ENCODE data around the gene SOST.

The SOST gene

GRCh38 chr17:43755389-43755875, 3.2 kb downstream of the SOST start:
- no peaks in the 10 kb centered on the region for H4K20me1 ChIP-seq (ENCODE audit: insufficient read depth, low read length)
- H3K27ac ChIP-seq (ENCODE audit: low read length), result no peak overlapping the region
- H3K27me3 ChIP-seq (ENCODE audit: low read depth, low read length), result no peaks in the 10 kb centered on the region; the same call in 1 of the 2 replicates
- no peak overlapping the region for H3K4me2 ChIP-seq (ENCODE audit: low read length)
- no peak overlapping the region for H3K4me3 ChIP-seq (ENCODE audit: low read length)
- H3K9ac ChIP-seq (ENCODE audit: low read length), result no peak overlapping the region
- no peak for TF ChIP-seq EZH2phosphoT487 (IDR thresholded peaks at IDR 0.05; ENCODE audit: low read depth)
- TF ChIP-seq, protein P1, sequence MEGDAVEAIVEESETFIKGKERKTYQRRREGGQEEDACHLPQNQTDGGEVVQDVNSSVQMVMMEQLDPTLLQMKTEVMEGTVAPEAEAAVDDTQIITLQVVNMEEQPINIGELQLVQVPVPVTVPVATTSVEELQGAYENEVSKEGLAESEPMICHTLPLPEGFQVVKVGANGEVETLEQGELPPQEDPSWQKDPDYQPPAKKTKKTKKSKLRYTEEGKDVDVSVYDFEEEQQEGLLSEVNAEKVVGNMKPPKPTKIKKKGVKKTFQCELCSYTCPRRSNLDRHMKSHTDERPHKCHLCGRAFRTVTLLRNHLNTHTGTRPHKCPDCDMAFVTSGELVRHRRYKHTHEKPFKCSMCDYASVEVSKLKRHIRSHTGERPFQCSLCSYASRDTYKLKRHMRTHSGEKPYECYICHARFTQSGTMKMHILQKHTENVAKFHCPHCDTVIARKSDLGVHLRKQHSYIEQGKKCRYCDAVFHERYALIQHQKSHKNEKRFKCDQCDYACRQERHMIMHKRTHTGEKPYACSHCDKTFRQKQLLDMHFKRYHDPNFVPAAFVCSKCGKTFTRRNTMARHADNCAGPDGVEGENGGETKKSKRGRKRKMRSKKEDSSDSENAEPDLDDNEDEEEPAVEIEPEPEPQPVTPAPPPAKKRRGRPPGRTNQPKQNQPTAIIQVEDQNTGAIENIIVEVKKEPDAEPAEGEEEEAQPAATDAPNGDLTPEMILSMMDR (IDR thresholded peaks at IDR 0.05; ENCODE audit: low read depth, low read length), result no peak
- H3K4me1 ChIP-seq (ENCODE audit: low read length), result no peaks in the 10 kb centered on the region
- no peaks in the 10 kb centered on the region for H3K79me2 ChIP-seq (ENCODE audit: low read length)
- H3K36me3 ChIP-seq (replicated peaks; ENCODE audit: low read depth, low read length), result no peaks in the 10 kb centered on the region
- H3K9me3 ChIP-seq (ENCODE audit: insufficient read depth, low read length), result no peaks in the 10 kb centered on the region
- no peak overlapping the region for H2AFZ ChIP-seq (ENCODE audit: low read depth, low read length)

GRCh38 chr17:43754947-43755346, 3.6 kb downstream of the SOST start:
- TF ChIP-seq, protein P1 (IDR thresholded peaks at IDR 0.05; ENCODE audit: low read depth, low read length), result no peak
- no peak for TF ChIP-seq EZH2phosphoT487 (IDR thresholded peaks at IDR 0.05; ENCODE audit: low read depth)
- Histone ChIP-seq H3K4me2 (ENCODE audit: low read length) (no peak overlapping the region), H3K27ac (ENCODE audit: low read length) (no peak overlapping the region), H3K36me3 (replicated peaks; ENCODE audit: low read depth, low read length) (no peaks in the 10 kb centered on the region), H3K27me3 (ENCODE audit: low read depth, low read length) (peaks cover 1% of the 10 kb centered on the region; the same call in 1 of the 2 replicates), H3K4me3 (ENCODE audit: low read length) (no peak overlapping the region), H3K79me2 (ENCODE audit: low read length) (no peaks in the 10 kb centered on the region), H4K20me1 (ENCODE audit: insufficient read depth, low read length) (no peaks in the 10 kb centered on the region), H2AFZ (ENCODE audit: low read depth, low read length) (no peak overlapping the region), H3K4me1 (ENCODE audit: low read length) (peaks cover under 1% of the 10 kb centered on the region; the same call in 1 of the 2 replicates), H3K9me3 (ENCODE audit: insufficient read depth, low read length) (no peaks in the 10 kb centered on the region), H3K9ac (ENCODE audit: low read length) (no peak overlapping the region)

DNA sequence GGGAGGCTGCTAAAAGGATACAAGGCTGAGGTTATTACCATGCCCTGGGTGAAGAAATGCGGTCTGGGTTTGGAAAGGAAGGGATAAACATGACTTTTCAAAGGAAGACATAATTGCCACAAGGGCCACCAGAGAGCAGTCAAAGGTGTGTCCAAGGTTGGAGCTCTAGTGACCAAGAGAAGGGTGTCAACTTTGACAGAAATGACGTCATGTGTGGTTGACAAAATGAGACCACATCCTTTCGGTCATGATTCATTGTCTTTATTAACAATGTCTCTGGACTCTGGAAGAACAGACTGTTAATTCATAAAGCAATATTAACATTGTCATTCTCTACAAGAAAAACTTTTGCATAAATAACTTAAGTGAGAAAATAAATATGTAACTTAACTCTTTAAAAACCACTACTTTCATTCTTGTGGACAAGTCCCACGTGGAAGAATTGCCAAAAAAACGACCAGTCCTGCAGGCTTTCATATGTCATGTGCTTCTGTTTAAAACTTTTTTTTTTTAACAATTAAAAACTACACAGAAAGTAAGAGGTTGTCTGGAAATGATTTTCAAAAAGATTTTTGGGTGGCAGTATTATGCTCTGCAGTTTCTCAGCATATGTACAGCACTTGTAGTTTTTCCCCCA, 5.0 kb downstream of the SOST start:
- TF ChIP-seq EZH2phosphoT487 (IDR thresholded peaks at IDR 0.05; ENCODE audit: low read depth), result no peak
- TF ChIP-seq, protein P1 (IDR thresholded peaks at IDR 0.05; ENCODE audit: low read depth, low read length), result no peak
- no peak overlapping the region for H3K4me3 ChIP-seq (ENCODE audit: low read length)
- H3K27ac ChIP-seq (ENCODE audit: low read length), result no peak overlapping the region
- H3K27me3 ChIP-seq (ENCODE audit: low read depth, low read length), result peaks cover 3% of the 10 kb centered on the region; the same call in 1 of the 2 replicates
- no peak overlapping the region for H3K9ac ChIP-seq (ENCODE audit: low read length)
- H3K9me3 ChIP-seq (ENCODE audit: insufficient read depth, low read length), result no peaks in the 10 kb centered on the region
- H3K4me1 ChIP-seq (ENCODE audit: low read length), result peaks cover 5% of the 10 kb centered on the region; the same call in 1 of the 2 replicates
- no peaks in the 10 kb centered on the region for H3K79me2 ChIP-seq (ENCODE audit: low read length)
- no peak overlapping the region for H2AFZ ChIP-seq (ENCODE audit: low read depth, low read length)
- no peak overlapping the region for H3K4me2 ChIP-seq (ENCODE audit: low read length)
- H3K36me3 ChIP-seq (replicated peaks; ENCODE audit: low read depth, low read length), result no peaks in the 10 kb centered on the region
- no peaks in the 10 kb centered on the region for H4K20me1 ChIP-seq (ENCODE audit: insufficient read depth, low read length)

DNA sequence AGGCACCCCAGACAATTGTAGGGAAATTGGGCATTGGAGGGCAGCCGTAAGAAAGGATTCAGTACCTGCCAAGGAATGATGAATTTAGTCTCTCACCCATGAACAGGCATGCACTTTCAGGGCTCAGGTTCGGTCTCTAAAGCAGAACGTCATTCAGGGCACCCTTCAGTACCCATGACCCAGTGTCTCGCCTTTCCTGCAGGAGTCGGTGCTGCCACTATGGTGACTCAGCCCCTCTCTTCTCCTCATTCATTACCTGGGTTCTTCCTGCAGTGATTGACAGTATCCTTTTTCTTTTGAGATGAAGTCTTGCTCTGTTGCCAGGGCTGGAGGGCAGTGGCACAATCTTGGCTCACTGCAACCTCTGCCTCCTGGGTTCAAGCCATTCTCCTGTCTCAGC, 8.4 kb downstream of the SOST start:
- H3K4me2 ChIP-seq (ENCODE audit: low read length), result no peak overlapping the region
- H3K79me2 ChIP-seq (ENCODE audit: low read length), result no peaks in the 10 kb centered on the region
- peaks cover 23% of the 10 kb centered on the region for H3K27me3 ChIP-seq (ENCODE audit: low read depth, low read length)
- H4K20me1 ChIP-seq (ENCODE audit: insufficient read depth, low read length), result no peaks in the 10 kb centered on the region
- peaks cover 5% of the 10 kb centered on the region; the same call in 1 of the 2 replicates for H3K4me1 ChIP-seq (ENCODE audit: low read length)
- no peak overlapping the region for H3K9ac ChIP-seq (ENCODE audit: low read length)
- H3K27ac ChIP-seq (ENCODE audit: low read length), result no peak overlapping the region
- H3K4me3 ChIP-seq (ENCODE audit: low read length), result no peak overlapping the region
- H2AFZ ChIP-seq (ENCODE audit: low read depth, low read length), result no peak overlapping the region
- H3K9me3 ChIP-seq (ENCODE audit: insufficient read depth, low read length), result no peaks in the 10 kb centered on the region
- TF ChIP-seq, protein P1 (IDR thresholded peaks at IDR 0.05; ENCODE audit: low read depth, low read length), result no peak
- no peak for TF ChIP-seq EZH2phosphoT487 (IDR thresholded peaks at IDR 0.05; ENCODE audit: low read depth)
- H3K36me3 ChIP-seq (replicated peaks; ENCODE audit: low read depth, low read length), result no peaks in the 10 kb centered on the region

Measured in OCI-LY3 (cell line).